ENCODE measurements around the gene ZNF260. TPM values are rescaled to one million over a fixed set of nuclear protein-coding genes. Genes with fewer than 3 reads are reported as not detected.

The ZNF260 gene
- 26.1 TPM for polyA plus RNA-seq (2013, experiment 1 of 2)
- 26.0 TPM for polyA plus RNA-seq (2013, experiment 2 of 2)

DNA sequence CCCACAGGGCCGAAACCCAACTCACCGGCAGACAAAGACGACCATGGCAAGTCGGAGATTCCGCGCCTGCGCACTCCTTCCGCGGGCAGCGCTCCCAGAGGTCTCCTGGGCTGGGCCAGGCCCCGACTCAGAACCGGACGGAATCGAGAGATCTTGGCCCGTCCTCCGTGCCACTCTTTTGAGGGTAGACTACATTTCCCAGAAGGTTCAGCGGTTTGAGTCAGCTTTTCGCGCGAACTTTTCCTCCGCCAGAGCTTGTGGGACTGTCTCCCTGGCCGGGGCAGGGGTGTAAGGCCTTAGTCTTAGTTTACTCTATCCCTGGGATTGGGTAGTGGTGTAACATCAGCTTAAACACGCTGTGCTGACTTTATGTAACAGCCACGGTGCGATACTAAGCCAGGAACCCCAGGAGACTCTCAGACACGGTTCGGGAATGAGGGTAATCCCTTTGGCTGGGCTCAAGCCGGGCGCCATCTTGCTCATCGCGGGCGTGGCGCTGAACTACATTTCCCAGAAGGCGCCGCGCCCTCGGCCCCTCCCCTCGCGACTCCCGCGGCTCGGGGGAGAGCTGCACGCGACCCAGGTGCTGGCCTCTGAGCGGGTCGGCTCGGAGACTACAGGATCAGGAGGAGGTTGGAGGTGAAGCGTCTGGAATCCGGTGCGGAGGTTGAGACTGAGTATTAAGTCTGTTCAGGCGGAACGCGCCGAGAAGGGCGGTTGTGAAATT lies at the start of gene ZNF260:
TSS of gene ZNF260 (minus strand) at position 78 of the 727 bp plus-strand sequence. CDS start 13,033 bp downstream, outside the sequence.
- Histone ChIP-seq H3K36me3 (replicated peaks in 1 of 2; ENCODE audit: control insufficient read depth in 2 of 2, insufficient read depth in 2 of 2, low read length in 2 of 2) (peaks cover 9 to 36% of the 10 kb centered on the region in 2 donors), H3K9me3 (replicated peaks in 1 of 2; ENCODE audit: control insufficient read depth in 2 of 2, insufficient read depth in 1 of 2, low read depth in 1 of 2, low read length in 2 of 2) (peaks cover 16 to 55% of the 10 kb centered on the region in 2 donors)

DNA sequence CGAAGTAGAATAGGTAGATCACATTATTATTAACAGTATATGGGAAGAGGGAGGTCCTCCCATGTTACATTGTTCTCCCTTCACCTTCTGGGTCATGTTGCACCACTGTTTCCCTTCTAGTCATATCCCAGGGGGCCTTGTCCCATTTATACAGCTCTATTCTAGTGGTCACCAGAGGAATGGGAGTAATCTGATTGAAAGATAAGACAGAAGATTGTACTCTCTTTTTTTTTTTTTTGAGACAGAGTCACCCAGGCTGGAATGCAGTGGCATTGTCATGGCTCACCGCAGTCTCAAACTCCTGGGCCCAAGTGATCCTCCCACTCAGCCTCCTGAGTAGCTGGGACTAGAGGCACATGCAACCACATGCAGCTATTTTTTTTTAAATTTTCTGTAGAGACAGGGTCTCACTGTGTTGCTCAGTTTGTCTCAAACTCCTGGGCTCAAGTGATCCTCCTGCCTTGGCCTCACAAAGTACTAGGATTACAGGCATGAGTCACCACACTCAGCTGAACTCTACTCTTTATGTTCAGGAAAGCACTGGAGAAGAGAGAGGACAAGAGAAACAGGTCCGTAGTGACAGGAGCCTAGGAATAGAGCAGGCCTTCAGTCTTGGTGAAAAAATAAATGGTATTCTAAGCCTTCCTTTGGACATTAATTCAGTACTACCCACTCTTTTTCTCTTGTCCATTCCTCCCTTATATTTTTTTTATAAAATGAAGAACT lies 49.4 kb upstream of the ZNF260 start:
- peaks cover 17 to 73% of the 10 kb centered on the region in 2 donors for H3K36me3 ChIP-seq (replicated peaks in 1 of 2; ENCODE audit: control insufficient read depth in 2 of 2, insufficient read depth in 2 of 2, low read length in 2 of 2)
- no peak overlapping the region for H2BK120ac ChIP-seq (ENCODE audit: low read depth, low read length)
- no peak overlapping the region for H4K8ac ChIP-seq (ENCODE audit: low read depth, low read length)
- H3K18ac ChIP-seq (ENCODE audit: low read length), result no peak overlapping the region
- H3K27ac ChIP-seq (replicated peaks; ENCODE audit: low read length), result no peak overlapping the region
- no peak overlapping the region for H2BK12ac ChIP-seq (ENCODE audit: low read length)
- no peak overlapping the region for H3K9ac ChIP-seq (ENCODE audit: low read depth, low read length, poor library complexity)
- H4K91ac ChIP-seq (ENCODE audit: low read depth, low read length, poor library complexity), result no peak overlapping the region
- no peak overlapping the region for H2AK5ac ChIP-seq (ENCODE audit: low read depth, low read length)
- H3K27me3 ChIP-seq (ENCODE audit: control insufficient read depth in 3 of 3, insufficient read depth in 3 of 3, low read depth in 1 of 3, low read length in 3 of 3), result no peaks in the 10 kb centered on the region
- no peak overlapping the region for H3K4ac ChIP-seq (ENCODE audit: low read length)
- peaks cover 2 to 3% of the 10 kb centered on the region in 2 donors for H3K4me1 ChIP-seq (ENCODE audit: control insufficient read depth in 2 of 2, insufficient read depth in 1 of 2, low read depth in 1 of 2, low read length in 2 of 2)
- DNase-seq (ENCODE audit: low spot score), result no peak
- no peak overlapping the region for H2BK5ac ChIP-seq (ENCODE audit: low read length)
- no CpG with 5 or more reads among the region's 3 CpGs for WGBS, 2 donors (ENCODE audit: extremely low coverage in 2 of 2, insufficient read length in 2 of 2, insufficient replicate concordance in 1 of 2)
- H3K9me3 ChIP-seq (replicated peaks in 1 of 2; ENCODE audit: control insufficient read depth in 2 of 2, insufficient read depth in 1 of 2, low read depth in 1 of 2, low read length in 2 of 2), result peaks cover 0 to 70% of the 10 kb centered on the region in 2 donors
- H2BK15ac ChIP-seq (ENCODE audit: low read length), result no peak overlapping the region
- H3K4me2 ChIP-seq (ENCODE audit: insufficient read depth, low read length, poor library complexity, severe bottlenecking), result no peak overlapping the region
- H3K4me3 ChIP-seq (ENCODE audit: low read length in 2 of 2), result no peak overlapping the region
- H3K23ac ChIP-seq (ENCODE audit: low read depth, low read length, poor library complexity), result no peak overlapping the region
- H3K79me1 ChIP-seq (ENCODE audit: low read depth, low read length), result peaks cover 4% of the 10 kb centered on the region
- H3K14ac ChIP-seq (ENCODE audit: low read length), result no peak overlapping the region
- H2AFZ ChIP-seq (ENCODE audit: low read length), result no peak overlapping the region

More for the DNA sequence above, at the start of gene ZNF260:
- peak within 1 kb of the TSS; percentile 87 for H2AFZ ChIP-seq (ENCODE audit: low read length)
- H3K4me1 ChIP-seq (ENCODE audit: control insufficient read depth in 2 of 2, insufficient read depth in 1 of 2, low read depth in 1 of 2, low read length in 2 of 2), result peaks cover 0 to 4% of the 10 kb centered on the region in 2 donors
- H2BK12ac ChIP-seq (ENCODE audit: low read length), result no peak within 1 kb of the TSS
- peak within 1 kb of the TSS; percentile 85 for H3K4me2 ChIP-seq (ENCODE audit: insufficient read depth, low read length, poor library complexity, severe bottlenecking)
- H3K14ac ChIP-seq (ENCODE audit: low read length), result peak within 1 kb of the TSS; percentile 77
- no peak within 1 kb of the TSS for H2BK120ac ChIP-seq (ENCODE audit: low read depth, low read length)
- peak within 1 kb of the TSS; percentile 76 for H2BK5ac ChIP-seq (ENCODE audit: low read length)
- H3K27me3 ChIP-seq (ENCODE audit: control insufficient read depth in 3 of 3, insufficient read depth in 3 of 3, low read depth in 1 of 3, low read length in 3 of 3), result no peaks in the 10 kb centered on the region
- peak; percentile 90 for DNase-seq (ENCODE audit: low spot score)
- H3K4me3 ChIP-seq (ENCODE audit: low read length in 2 of 2), result peak within 1 kb of the TSS; percentile 58 to 99
- WGBS, 2 donors (ENCODE audit: extremely low coverage in 2 of 2, insufficient read length in 2 of 2, insufficient replicate concordance in 1 of 2), result no CpG with 5 or more reads among the region's 55 CpGs
- H3K18ac ChIP-seq (ENCODE audit: low read length), result peak within 1 kb of the TSS; percentile 97
- no peak within 1 kb of the TSS for H2AK5ac ChIP-seq (ENCODE audit: low read depth, low read length)
- H3K9ac ChIP-seq (ENCODE audit: low read depth, low read length, poor library complexity), result peak within 1 kb of the TSS; percentile 93
- H4K91ac ChIP-seq (ENCODE audit: low read depth, low read length, poor library complexity), result no peak within 1 kb of the TSS
- peak within 1 kb of the TSS; percentile 53 for H3K27ac ChIP-seq (replicated peaks; ENCODE audit: low read length)
- H3K23ac ChIP-seq (ENCODE audit: low read depth, low read length, poor library complexity), result peak within 1 kb of the TSS; percentile 82
- H3K4ac ChIP-seq (ENCODE audit: low read length), result no peak within 1 kb of the TSS
- peaks cover 4% of the 10 kb centered on the region for H3K79me1 ChIP-seq (ENCODE audit: low read depth, low read length)
- no peak within 1 kb of the TSS for H4K8ac ChIP-seq (ENCODE audit: low read depth, low read length)
- H2BK15ac ChIP-seq (ENCODE audit: low read length), result no peak within 1 kb of the TSS

DNA sequence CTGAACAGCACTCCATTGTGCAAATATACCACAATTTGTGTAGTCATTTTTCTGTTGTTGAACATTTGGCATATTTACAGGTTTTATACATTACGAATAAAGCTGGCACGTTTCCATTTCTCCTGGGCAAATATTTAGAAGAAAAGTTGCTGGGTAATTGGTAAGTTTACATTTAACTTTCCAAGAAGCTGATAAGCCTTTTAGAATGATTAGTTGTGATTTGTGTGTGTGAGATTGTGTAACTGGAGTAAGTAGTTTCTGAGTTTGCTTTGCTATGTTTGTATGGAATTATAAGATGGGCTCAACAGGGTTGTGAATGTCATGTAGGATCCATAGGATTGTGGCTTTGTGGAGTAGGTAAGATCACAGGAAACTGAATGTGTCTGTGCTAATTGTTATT lies 46.7 kb upstream of the ZNF260 start:
- Histone ChIP-seq H3K14ac (ENCODE audit: low read length) (no peak overlapping the region), H2BK120ac (ENCODE audit: low read depth, low read length) (no peak overlapping the region), H2BK5ac (ENCODE audit: low read length) (no peak overlapping the region), H3K4me2 (ENCODE audit: insufficient read depth, low read length, poor library complexity, severe bottlenecking) (no peak overlapping the region), H3K36me3 (replicated peaks in 1 of 2; ENCODE audit: control insufficient read depth in 2 of 2, insufficient read depth in 2 of 2, low read length in 2 of 2) (peaks cover 13 to 64% of the 10 kb centered on the region in 2 donors), H4K91ac (ENCODE audit: low read depth, low read length, poor library complexity) (no peak overlapping the region), H3K23ac (ENCODE audit: low read depth, low read length, poor library complexity) (no peak overlapping the region), H2AFZ (ENCODE audit: low read length) (no peak overlapping the region), H2AK5ac (ENCODE audit: low read depth, low read length) (no peak overlapping the region), H3K79me1 (ENCODE audit: low read depth, low read length) (peaks cover 4% of the 10 kb centered on the region), H3K27me3 (ENCODE audit: control insufficient read depth in 3 of 3, insufficient read depth in 3 of 3, low read depth in 1 of 3, low read length in 3 of 3) (no peaks in the 10 kb centered on the region), H3K9ac (ENCODE audit: low read depth, low read length, poor library complexity) (no peak overlapping the region), H3K4me1 (ENCODE audit: control insufficient read depth in 2 of 2, insufficient read depth in 1 of 2, low read depth in 1 of 2, low read length in 2 of 2) (peaks cover 3 to 6% of the 10 kb centered on the region in 2 donors), H3K4ac (ENCODE audit: low read length) (no peak overlapping the region), H4K8ac (ENCODE audit: low read depth, low read length) (no peak overlapping the region), H2BK15ac (ENCODE audit: low read length) (no peak overlapping the region), H3K18ac (ENCODE audit: low read length) (no peak overlapping the region), H3K4me3 (ENCODE audit: low read length in 2 of 2) (peak overlapping the region in 1 of 2 donors; percentile 71), H2BK12ac (ENCODE audit: low read length) (no peak overlapping the region), H3K9me3 (replicated peaks in 1 of 2; ENCODE audit: control insufficient read depth in 2 of 2, insufficient read depth in 1 of 2, low read depth in 1 of 2, low read length in 2 of 2) (peaks cover 0 to 62% of the 10 kb centered on the region in 2 donors), H3K27ac (replicated peaks; ENCODE audit: low read length) (no peak overlapping the region)
- no peak for DNase-seq (ENCODE audit: low spot score)
- no CpG with 5 or more reads among the region's 2 CpGs for WGBS, 2 donors (ENCODE audit: extremely low coverage in 2 of 2, insufficient read length in 2 of 2, insufficient replicate concordance in 1 of 2)
